GM12878 (cell line): ENCODE data around the gene GPR173.

Source experiments
- FOXK2 ChIP-seq: fragments of 450-650 bp; IDR thresholded peaks from 2 replicates; pipeline ENCODE4 v1.6.1; 2017; ENCODE audit warnings: mild to moderate bottlenecking, moderate library complexity
- NFIC ChIP-seq: IDR thresholded peaks from 2 replicates; pipeline ENCODE4 v1.6.1; 2012; ENCODE audit warnings: low read depth, mild to moderate bottlenecking, inconsistent platforms, low read length, moderate library complexity

- TF ChIP-seq FOXK2: no peak
- TF ChIP-seq NFIC: no peak
Observed at GRCh38 chrX:53086464-53086863, 37.9 kb downstream of the GPR173 start.
